Measurements from ENCODE around the gene RRAD.
"Not testable (repeated sequence)": the region's sequence is repeated elsewhere in the genome, so short reads cannot be mapped to it uniquely, and the experiment has no call there.

The RRAD gene

DNA sequence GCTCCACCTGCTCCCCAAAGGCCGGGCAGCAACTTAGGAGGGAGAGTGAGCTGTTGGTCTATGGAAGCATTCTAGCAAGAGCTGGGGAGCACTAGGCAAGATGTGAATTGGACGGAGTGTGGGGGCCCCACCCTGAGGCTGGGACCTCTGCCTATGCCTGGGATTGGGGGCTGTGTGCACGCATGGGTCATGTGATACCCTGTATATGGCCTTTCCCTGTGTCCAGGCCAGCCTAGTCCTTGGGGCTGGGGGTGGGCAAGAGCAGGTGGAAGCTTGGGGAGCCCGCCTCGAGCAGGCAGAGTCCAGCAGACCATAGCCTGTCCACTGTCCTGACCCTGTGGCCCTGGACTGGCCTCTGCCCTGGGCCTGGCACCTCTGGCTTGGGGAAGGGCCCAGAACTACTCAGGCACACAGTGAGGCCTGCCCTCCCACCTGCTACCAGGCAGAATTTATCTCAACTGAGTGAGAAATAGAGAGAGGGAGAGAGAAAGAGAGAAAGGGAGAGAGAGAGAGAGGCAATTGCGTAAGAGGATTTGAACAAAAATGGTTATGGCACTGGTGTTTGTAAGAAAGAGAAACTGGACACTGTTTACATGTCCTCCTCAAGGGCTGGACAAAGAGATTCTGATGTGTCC, 25.9 kb downstream of the RRAD start:
- DNase-seq (ENCODE audit: low read depth), result no peak
- no peak overlapping the region for H3K4me3 ChIP-seq (ENCODE audit: low read depth, low read length)
- TF ChIP-seq, protein P1, sequence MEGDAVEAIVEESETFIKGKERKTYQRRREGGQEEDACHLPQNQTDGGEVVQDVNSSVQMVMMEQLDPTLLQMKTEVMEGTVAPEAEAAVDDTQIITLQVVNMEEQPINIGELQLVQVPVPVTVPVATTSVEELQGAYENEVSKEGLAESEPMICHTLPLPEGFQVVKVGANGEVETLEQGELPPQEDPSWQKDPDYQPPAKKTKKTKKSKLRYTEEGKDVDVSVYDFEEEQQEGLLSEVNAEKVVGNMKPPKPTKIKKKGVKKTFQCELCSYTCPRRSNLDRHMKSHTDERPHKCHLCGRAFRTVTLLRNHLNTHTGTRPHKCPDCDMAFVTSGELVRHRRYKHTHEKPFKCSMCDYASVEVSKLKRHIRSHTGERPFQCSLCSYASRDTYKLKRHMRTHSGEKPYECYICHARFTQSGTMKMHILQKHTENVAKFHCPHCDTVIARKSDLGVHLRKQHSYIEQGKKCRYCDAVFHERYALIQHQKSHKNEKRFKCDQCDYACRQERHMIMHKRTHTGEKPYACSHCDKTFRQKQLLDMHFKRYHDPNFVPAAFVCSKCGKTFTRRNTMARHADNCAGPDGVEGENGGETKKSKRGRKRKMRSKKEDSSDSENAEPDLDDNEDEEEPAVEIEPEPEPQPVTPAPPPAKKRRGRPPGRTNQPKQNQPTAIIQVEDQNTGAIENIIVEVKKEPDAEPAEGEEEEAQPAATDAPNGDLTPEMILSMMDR (IDR thresholded peaks at IDR 0.05; ENCODE audit: control insufficient read depth, extremely low read depth, insufficient read depth), result no peak

DNA sequence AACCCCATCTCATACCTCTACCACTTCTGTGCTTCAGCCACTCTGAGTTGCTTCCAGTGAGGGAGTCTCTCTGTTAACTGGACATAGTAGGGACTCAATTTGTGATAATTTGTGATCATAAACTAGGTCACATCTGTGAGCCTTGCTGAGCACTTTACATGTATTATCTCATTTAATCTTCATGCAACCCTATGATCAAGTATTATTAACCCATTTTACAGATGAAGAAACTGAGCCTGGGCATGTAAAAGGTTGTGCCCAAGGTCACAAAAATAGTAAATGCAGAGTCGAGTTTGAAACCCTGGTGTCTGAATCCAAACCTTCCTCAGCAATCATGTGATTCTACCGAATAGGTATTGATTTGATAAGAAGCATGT, 26.4 kb downstream of the RRAD start:
- no peak for DNase-seq (ENCODE audit: low read depth)
- TF ChIP-seq, protein P1 (IDR thresholded peaks at IDR 0.05; ENCODE audit: control insufficient read depth, extremely low read depth, insufficient read depth), result no peak
- H3K4me3 ChIP-seq (ENCODE audit: low read depth, low read length), result no peak overlapping the region

DNA sequence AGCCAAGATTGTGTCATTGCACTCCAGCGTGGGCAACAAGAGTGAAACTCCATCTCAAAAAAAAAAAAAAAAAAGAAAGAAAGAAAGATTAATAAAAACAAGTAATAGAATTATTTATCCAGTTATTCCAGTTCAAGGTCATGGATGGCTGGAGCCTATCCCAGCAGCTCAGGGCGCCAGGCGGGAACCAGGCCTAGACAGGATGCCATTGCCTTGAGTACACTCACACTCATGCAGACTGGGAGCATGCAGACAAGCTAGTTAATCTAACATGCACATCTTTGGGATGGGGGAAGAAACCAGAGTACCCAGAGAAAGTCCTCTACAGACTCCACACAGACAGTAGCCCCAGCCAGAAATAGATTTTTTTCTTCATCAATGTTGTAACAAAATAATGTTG, 27.1 kb downstream of the RRAD start:
- TF ChIP-seq, protein P1 (IDR thresholded peaks at IDR 0.05; ENCODE audit: control insufficient read depth, extremely low read depth, insufficient read depth), result no peak
- H3K4me3 ChIP-seq (ENCODE audit: low read depth, low read length), result no peak overlapping the region
- DNase-seq (ENCODE audit: low read depth), result no peak

DNA sequence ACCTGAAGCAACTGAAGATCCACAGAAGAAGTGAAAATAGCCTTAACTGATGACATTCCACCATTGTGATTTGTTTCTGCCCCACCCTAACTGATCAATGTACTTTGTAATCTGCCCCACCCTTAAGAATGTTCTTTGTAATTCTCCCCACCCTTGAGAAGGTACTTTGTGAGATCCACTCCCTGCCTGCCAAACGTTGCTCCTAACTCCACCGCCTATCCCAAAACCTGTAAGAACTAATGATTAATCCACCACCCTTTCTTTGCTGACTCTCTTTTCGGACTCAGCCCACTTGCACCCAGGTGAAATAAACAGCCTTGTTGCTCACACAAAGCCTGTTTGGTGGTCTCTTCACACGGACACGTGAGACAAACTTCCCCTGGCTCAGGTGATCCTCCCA, 28.7 kb downstream of the RRAD start:
- DNase-seq (ENCODE audit: low read depth); H3K4me3 ChIP-seq (ENCODE audit: low read depth, low read length): not testable (repeated sequence)

DNA sequence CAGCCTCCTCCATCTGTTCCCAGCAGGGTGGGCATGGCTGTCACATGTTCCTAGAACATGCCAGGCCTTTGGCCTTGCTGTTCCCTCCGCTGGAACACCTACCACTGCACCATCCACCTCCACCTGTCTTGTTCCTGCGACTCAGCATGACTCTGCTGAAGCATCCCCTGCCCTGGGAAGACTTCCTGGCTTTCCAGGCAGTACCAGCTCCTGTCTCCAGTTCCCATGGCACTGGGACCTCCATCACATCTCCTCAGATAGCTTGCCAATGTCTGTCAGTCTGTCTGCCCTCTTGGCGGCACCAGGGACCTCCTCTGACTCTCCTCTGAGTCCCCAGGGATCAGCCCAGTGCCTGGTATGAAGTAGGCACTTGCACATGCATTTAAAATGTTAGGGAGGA, 29.3 kb downstream of the RRAD start:
- DNase-seq (ENCODE audit: low read depth), result no peak
- TF ChIP-seq, protein P1 (IDR thresholded peaks at IDR 0.05; ENCODE audit: control insufficient read depth, extremely low read depth, insufficient read depth), result no peak
- H3K4me3 ChIP-seq (ENCODE audit: low read depth, low read length), result no peak overlapping the region

DNA sequence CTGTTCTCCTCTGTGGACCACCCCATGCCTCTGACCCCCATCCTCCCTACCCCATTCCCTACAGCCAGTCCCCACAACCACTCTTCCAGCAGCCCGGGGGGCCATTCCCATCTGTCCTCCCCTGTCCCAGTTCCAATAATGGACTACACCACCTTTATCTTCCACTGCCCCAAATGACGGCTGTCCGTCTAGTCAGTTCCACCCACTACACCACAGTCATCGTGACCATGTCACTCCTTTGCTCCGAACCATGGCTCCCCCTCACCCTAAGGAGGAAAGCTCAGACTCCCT, 29.7 kb downstream of the RRAD start:
- no peak for DNase-seq (ENCODE audit: low read depth)
- TF ChIP-seq, protein P1 (IDR thresholded peaks at IDR 0.05; ENCODE audit: control insufficient read depth, extremely low read depth, insufficient read depth), result no peak
- H3K4me3 ChIP-seq (ENCODE audit: low read depth, low read length), result no peak overlapping the region

DNA sequence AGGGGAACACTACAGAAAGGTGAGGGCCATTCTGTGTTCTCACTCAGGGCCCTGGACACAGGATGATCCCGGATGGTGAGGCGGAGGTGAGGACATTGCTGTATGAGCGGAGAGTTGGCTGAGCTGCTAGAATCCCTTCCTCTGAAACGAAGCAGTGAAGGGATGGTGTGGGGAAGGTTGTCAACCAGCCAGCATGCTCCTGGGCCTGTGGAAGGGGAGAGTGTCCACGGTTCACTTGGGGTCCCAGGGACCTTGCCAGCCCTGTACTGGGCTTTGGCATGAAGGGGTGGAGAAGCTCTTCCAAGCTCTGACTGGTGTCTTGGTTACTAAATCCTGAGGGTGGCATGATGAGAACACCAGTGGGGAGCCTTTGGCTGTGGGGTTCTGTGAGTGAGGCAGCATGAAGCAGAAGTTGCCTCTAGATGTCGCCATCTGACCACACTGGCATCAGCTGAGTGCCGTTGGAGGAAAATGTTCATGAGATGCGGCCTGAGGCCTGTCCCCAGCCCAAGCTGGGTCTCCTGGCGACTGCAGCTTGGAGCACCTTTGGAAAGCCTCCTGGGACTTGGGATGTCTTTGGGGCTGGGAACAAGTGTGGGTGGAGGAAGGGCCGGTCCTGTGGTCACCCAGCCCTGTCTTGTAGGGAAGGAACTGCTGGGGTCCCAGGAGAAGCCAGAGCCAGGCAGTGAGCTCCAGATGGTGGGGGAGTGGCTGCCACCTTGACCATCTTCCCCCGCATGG, 30.2 kb downstream of the RRAD start:
- TF ChIP-seq, protein P1 (IDR thresholded peaks at IDR 0.05; ENCODE audit: control insufficient read depth, extremely low read depth, insufficient read depth), result peak; percentile 91
- H3K4me3 ChIP-seq (ENCODE audit: low read depth, low read length), result no peak overlapping the region
- no peak for DNase-seq (ENCODE audit: low read depth)
